Stimulated activated CD4-positive, alpha-beta T cell treated with anti-CD3 and anti-CD28 coated beads, Interleukin-12 subunit alpha, Interleukin-12 subunit beta, amount 100 ng/mL, for 48 hours (primary cell): ENCODE data around the gene SEMG1.

Source experiments
- DNase-seq, 3 donors: peaks; one replicate each; pipeline ENCODE4 v3.0.0-alpha.2; 2020; ENCODE audit warnings: low read depth in 2 of 3, low spot score in 1 of 3

Gene SEMG1

DNA sequence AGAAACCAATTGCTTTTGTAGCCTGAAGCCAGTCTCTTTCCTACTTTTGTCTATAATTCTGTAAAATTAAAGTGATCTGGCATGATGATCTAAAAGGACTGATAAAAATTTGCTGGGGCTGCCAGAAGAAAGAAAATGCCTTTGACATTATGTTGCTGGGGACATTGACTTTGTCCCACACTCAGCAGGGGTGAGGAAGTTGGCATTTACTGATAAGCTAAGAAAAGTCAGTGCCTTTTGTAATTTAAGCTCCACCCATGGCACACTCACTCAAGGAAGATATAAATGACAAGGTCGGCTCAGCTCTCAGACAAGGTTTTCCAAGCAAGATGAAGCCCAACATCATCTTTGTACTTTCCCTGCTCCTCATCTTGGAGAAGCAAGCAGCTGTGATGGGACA, at the start of gene SEMG1:
Gene SEMG1, plus strand, starts transcription at position 309 of the 400 bp plus-strand sequence. Its CDS starts 21 bp downstream, at position 330.
- no peak for DNase-seq

DNA sequence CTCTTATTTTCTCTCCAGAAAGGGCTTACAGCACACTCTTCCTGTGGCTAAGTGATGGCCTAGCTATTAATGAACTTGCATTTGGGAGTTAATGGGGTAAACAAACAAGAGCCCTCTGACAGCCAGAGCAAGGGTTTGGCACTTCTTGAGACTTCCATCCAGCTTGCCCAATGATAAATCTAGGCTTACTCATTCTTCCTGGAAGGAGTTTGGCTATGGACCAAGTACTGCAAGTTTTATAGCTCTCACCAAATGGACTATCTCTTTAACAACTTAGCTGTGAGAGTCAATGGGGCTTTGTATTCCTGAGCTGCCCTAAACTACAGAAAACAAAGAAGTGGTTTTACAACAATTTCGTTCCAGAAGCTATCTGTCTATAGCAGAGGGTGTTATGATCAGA, 48.9 kb upstream of the SEMG1 start:
- DNase-seq, result no peak

- DNase-seq, result no peak
These were observed 43.6 kb upstream of the SEMG1 start for GRCh38 chr20:45163083-45163803.

DNA sequence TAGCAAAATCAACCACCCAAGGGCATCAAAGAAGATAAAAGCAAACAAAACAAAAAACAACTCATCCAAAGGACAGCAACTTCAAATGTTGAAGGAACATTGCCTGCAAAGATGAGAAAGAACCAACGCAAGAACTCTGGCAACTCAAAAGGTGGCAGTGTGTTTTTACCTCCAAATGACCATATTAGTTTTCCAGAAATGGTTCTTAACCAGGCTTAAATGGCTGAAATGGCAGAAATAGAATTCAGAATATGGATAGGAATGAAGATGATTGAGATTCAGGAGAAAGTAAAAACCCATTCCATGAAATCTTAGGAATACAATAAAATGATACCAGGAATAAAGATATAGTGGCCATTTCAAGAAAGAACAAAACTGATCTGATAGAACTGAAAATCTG, 41.9 kb upstream of the SEMG1 start:
- DNase-seq, result no peak

GRCh38 chr20:45173522-45173921, 33.3 kb upstream of the SEMG1 start:
- no peak for DNase-seq

- no peak for DNase-seq
These were observed 32.1 kb upstream of the SEMG1 start, which contains the start of gene PI3 for GRCh38 chr20:45174434-45175364. Gene PI3, plus strand, starts transcription at chr20:45174902. Its CDS starts 21 bp downstream, at chr20:45174923.

DNA sequence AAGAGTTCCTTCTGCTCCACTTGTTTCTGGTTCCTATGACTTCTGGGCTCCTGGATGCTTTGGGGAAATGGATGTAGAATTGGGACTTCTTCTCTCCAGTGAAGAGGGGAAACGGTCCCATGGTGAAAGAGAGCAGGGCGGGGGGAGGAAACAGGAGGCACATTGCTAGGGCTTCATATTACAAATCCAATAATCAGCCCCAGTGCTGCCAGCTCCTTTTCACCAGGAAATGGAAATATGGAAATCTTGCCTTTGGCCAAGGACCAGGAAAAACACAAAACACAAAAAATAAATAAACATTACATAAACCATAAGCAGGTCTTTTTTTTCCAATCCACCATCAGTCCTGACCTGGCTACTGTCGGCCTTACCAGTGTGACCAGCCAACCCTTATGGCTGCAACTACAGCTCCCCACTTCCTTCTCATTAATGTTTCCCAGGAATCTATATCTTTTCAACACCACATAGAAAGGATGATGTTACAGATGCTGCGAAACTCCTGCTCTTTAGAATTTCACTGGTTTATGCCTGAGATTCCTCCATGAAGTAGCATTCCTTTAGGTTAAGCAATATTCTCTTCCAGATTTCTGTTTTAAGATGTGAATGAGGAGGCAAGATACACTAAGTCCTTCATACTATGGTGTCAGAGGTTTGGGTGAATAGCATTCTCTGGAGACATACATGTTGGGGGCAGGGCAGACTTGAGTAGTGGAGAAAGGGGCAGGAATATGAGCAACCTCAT, 30.1 kb upstream of the SEMG1 start:
- no peak for DNase-seq

GRCh38 chr20:45179166-45179565, 27.7 kb upstream of the SEMG1 start:
- DNase-seq, result no peak

DNA sequence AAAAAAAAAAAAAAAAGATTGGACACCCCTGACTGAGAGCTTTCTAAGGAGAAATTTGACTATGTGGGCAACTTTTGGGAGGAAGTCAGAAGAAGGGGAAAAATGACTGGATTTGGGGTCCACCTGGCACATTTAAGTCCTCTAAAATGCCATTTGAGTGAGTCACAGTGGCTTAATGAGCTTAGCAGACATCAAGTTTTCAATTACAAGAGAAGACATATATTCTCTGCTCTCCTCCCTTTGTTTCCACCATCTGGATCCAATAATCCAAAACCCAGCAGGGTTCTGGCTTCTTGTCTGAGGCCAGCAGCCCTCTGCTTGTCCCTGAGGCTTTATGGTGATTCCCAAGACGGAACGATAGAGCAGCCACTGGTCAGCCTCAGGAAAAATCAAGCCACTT, 25.2 kb upstream of the SEMG1 start:
- DNase-seq, result no peak

GRCh38 chr20:45183084-45183483, 23.7 kb upstream of the SEMG1 start:
- DNase-seq, result no peak

- DNase-seq, result no peak
These were observed 19.1 kb upstream of the SEMG1 start for GRCh38 chr20:45187693-45188092.

DNA sequence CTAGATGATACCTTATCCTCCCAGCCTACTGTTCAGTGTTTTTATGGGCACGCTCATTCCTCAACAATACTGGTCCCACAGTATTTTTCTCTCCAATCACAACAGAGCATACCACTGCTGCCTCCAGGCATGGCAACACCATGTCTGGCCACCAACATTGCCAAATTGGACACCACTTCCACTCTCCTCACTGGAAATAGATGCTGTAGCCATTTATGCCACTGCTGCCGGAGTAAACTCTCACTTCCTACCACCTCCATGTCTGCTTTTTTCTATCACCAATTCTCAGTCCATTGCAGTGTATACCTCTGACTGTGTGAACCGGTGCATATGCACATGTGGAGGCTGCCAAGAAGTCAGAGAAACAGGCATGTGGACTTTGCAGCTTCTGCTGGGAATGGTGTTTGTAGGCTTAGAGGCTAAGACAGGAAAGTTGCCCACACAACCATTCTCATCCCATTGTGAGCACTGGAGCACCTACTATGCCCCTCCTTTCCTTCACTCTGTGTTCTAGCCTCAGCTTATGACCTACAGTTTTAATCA, 17.7 kb upstream of the SEMG1 start:
- no peak for DNase-seq

- DNase-seq, result no peak
These were observed 17.0 kb upstream of the SEMG1 start for GRCh38 chr20:45189861-45190260.

GRCh38 chr20:45191926-45192325, 14.9 kb upstream of the SEMG1 start:
- DNase-seq, result no peak

DNA sequence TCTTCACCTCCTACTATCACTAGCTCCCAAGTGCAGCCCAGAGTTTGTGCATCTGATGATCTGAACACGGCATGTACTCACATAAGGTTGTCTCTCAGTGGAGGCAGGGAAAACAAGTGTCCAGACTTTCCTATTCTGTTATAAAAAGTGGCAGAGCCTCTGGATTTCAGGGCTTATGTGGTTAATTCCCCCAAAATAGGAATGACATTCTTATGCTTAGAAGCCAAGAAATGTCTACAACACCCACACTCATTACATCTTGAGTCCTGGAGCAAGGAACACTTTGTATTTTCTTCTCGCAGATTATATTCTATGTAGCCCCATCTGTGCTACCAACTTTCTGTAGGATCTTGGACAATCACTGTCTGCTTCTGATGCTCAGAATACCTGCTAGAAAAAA, 13.5 kb upstream of the SEMG1 start:
- no peak for DNase-seq

- DNase-seq, result no peak
These were observed 3.1 kb downstream of the SEMG1 start for GRCh38 chr20:45209924-45210323.

- no peak for DNase-seq
These were observed 5.0 kb downstream of the SEMG1 start for GRCh38 chr20:45211569-45212474.

GRCh38 chr20:45212836-45213235, 6.0 kb downstream of the SEMG1 start:
- no peak for DNase-seq

GRCh38 chr20:45218124-45218523, 11.3 kb downstream of the SEMG1 start:
- DNase-seq, result no peak

DNA sequence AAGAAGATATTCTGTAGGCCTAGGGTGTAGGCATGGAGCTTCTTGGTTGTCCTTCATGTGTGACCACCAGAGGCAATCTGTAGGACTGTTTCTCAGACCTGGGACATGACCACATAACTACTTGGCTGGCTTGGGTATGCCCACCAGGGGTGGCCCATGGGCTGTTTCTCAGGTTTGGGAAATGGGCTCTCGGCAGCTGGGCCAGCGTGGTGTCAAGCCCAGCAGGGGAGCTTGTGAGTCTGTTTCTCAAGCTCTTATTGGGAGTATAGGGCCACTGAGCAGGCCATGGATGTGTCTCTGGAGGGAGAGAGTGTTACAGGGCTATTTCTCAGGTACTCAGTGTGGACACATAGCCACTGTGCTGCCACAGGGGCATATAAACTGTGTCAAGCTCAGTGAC, 11.8 kb downstream of the SEMG1 start:
- no peak for DNase-seq
